CD4-positive, alpha-beta memory T cell (primary cell): ENCODE data around the gene IL17RE. TPM values are rescaled to one million over a fixed set of nuclear protein-coding genes. Genes with fewer than 3 reads are reported as not detected.

Experiments
- CTCF ChIA-PET: fragments of 350-600 bp; sonication (Branson Sonifier 250); formaldehyde crosslinking; loops from one replicate; lab custom pipeline; 2021; ENCODE audit warnings: inconsistent platforms; ENCODE audit not compliant: partially characterized antibody; lab: Charles Lee
- POLR2A ChIA-PET: fragments of 350-600 bp; sonication (Branson Sonifier 250); formaldehyde crosslinking; loops from one replicate; lab custom pipeline; 2021; ENCODE audit not compliant: partially characterized antibody; lab: Charles Lee
- DNase-seq, 5 donors: peaks; one replicate each; pipeline versions ENCODE4 v3.0.0 to v3.0.0-alpha.2; 2020 to 2022; ENCODE audit warnings: mixed read lengths in 1 of 5
- H3K27ac ChIP-seq: one replicate; pipeline ENCODE4 v1.7.0; 2013; ENCODE audit warnings: low read depth, low read length
- H3K27me3 ChIP-seq: 2 replicates; pipeline ENCODE4 v1.7.0; 2013; ENCODE audit warnings: mild to moderate bottlenecking, low read length, moderate library complexity; ENCODE audit not compliant: insufficient read depth
- H3K36me3 ChIP-seq: 2 replicates; pipeline ENCODE4 v1.7.0; 2013; ENCODE audit warnings: mild to moderate bottlenecking, low read length, moderate library complexity; ENCODE audit not compliant: insufficient read depth
- H3K4me1 ChIP-seq: 2 replicates; pipeline ENCODE4 v1.7.0; 2013; ENCODE audit warnings: mild to moderate bottlenecking, low read length, moderate library complexity; ENCODE audit not compliant: insufficient read depth
- H3K4me3 ChIP-seq, 2 donors: one replicate each; pipeline ENCODE4 v1.7.0; 2013; ENCODE audit warnings: low read length in 2 of 2, mild to moderate bottlenecking in 1 of 2
- H3K9me3 ChIP-seq, 2 donors: one replicate each; pipeline ENCODE4 v1.7.0; 2013; ENCODE audit warnings: low read length in 2 of 2, control low read depth in 1 of 2; ENCODE audit not compliant: control insufficient read depth in 1 of 2
- H3K27ac Mint-ChIP-seq, 7 donors: one replicate each; pipeline ENCODE4 v1.8.0; 2020 to 2021; ENCODE audit warnings: mixed read lengths in 7 of 7, mild to moderate bottlenecking in 6 of 7, inconsistent platforms in 3 of 7, moderate library complexity in 3 of 7
- H3K27me3 Mint-ChIP-seq, 2 donors: one replicate each; pipeline ENCODE4 v1.8.0; 2020 to 2021; ENCODE audit warnings: mixed read lengths in 2 of 2
- H3K36me3 Mint-ChIP-seq, 2 donors: one replicate each; pipeline ENCODE4 v1.8.0; 2020 to 2021; ENCODE audit warnings: mixed read lengths in 2 of 2, inconsistent platforms in 1 of 2, mild to moderate bottlenecking in 1 of 2
- H3K4me1 Mint-ChIP-seq, 4 donors: one replicate each; pipeline ENCODE4 v1.8.0; 2020 to 2021; ENCODE audit warnings: mixed read lengths in 4 of 4, mild to moderate bottlenecking in 1 of 4
- H3K4me3 Mint-ChIP-seq, 8 donors: one replicate each; pipeline ENCODE4 v1.8.0; 2020 to 2021; ENCODE audit warnings: mixed read lengths in 8 of 8, mild to moderate bottlenecking in 7 of 8, moderate library complexity in 6 of 8, inconsistent platforms in 3 of 8
- H3K9me3 Mint-ChIP-seq, 8 donors: one replicate each; pipeline ENCODE4 v1.8.0; 2020 to 2021; ENCODE audit warnings: mixed read lengths in 8 of 8, mild to moderate bottlenecking in 5 of 8, inconsistent platforms in 3 of 8, moderate library complexity in 1 of 8
- intact Hi-C: fragments of 100-400 bp; cut with micrococcal nuclease; formaldehyde crosslinking; loops from one replicate; pipeline ENCODE4 v1.15.1; 2023
- polyA plus RNA-seq, 2 donors: library from polyadenylated mRNA; unstranded; fragments of 300-500 nt; fragmentation: Illumina TruSeq; gene quantifications; one replicate each; pipeline ENCODE4 v1.2.3, GENCODE V29; 2021
- total RNA-seq, 2 experiments: library from RNA; stranded (reverse); gene quantifications; one replicate each; pipeline ENCODE4 v1.2.3, GENCODE V29; 2021

The IL17RE gene
- total and polyA plus RNA-seq, 4 experiments from 2014 or later = 0.65 to 2.4 (median 1.6) TPM

GRCh38 chr3:9916734-9917680 is 14.4 kb downstream of the IL17RE start, which contains the start of gene IL17RC:
Gene IL17RC, plus strand, starts transcription at chr3:9917098. Its CDS starts 218 bp downstream, at chr3:9917316.
- Mint-ChIP-seq H3K27me3 (peaks cover 0 to 2% of the 10 kb centered on the region in 2 donors), H3K9me3 (no peaks in the 10 kb centered on the region), H3K4me1 (peaks cover 10 to 14% (median 12%) of the 10 kb centered on the region in 4 donors), H3K4me3 (peak within 1 kb of the TSS; percentile 73 to 85 (median 79)), H3K36me3 (no peaks in the 10 kb centered on the region), H3K27ac (peak within 1 kb of the TSS in 2 of 7 donors; percentile 51 to 59)
- H3K4me1 ChIP-seq = peaks cover 22% of the 10 kb centered on the region
- intact Hi-C loops = no loop called here
- peak within 1 kb of the TSS in 1 of 2 donors; percentile 55 for H3K4me3 ChIP-seq
- no peaks in the 10 kb centered on the region for H3K27me3 ChIP-seq
- H3K36me3 ChIP-seq = no peaks in the 10 kb centered on the region
- ChIA-PET POLR2A (interaction anchor here (1.3 to 6.5 kb wide), 2 partner anchors 15 kb away, joined by 6 to 53 read pairs; partner anchors contain the start of genes CRELD1 and IL17RE), CTCF (no interaction called here)
- no peak for DNase-seq
- H3K27ac ChIP-seq = no peak within 1 kb of the TSS
- H3K9me3 ChIP-seq = no peaks in the 10 kb centered on the region

- no peak for DNase-seq
- Mint-ChIP-seq H3K27ac (no peak overlapping the region), H3K4me3 (no peak overlapping the region), H3K27me3 (no peaks in the 10 kb centered on the region), H3K36me3 (no peaks in the 10 kb centered on the region), H3K4me1 (peaks cover 4 to 8% (median 5%) of the 10 kb centered on the region in 4 donors), H3K9me3 (no peaks in the 10 kb centered on the region)
- Histone ChIP-seq H3K9me3 (no peaks in the 10 kb centered on the region), H3K27ac (no peak overlapping the region), H3K4me1 (peaks cover 14% of the 10 kb centered on the region), H3K27me3 (no peaks in the 10 kb centered on the region), H3K4me3 (no peak overlapping the region), H3K36me3 (no peaks in the 10 kb centered on the region)
- POLR2A ChIA-PET = interaction anchor here (6.5 kb wide), 1 partner anchor 14 kb away, joined by 53 read pairs; the partner anchor contains the start of gene CRELD1
- intact Hi-C loops = no loop called here
- CTCF ChIA-PET = interaction anchor here (1.5 kb wide), 1 partner anchor 14 kb away, joined by 4 read pairs; no protein-coding TSS in a partner anchor
Measured at GRCh38 chr3:9917820-9918219, 15.2 kb downstream of the IL17RE start.

GRCh38 chr3:9918261-9919038 is 15.8 kb downstream of the IL17RE start:
- Mint-ChIP-seq H3K9me3 (no peaks in the 10 kb centered on the region), H3K36me3 (no peaks in the 10 kb centered on the region), H3K4me1 (peaks cover 4 to 8% (median 5%) of the 10 kb centered on the region in 4 donors), H3K4me3 (no peak overlapping the region), H3K27me3 (no peaks in the 10 kb centered on the region), H3K27ac (peak overlapping the region in 1 of 7 donors; percentile 55)
- no peaks in the 10 kb centered on the region for H3K9me3 ChIP-seq
- H3K27me3 ChIP-seq = no peaks in the 10 kb centered on the region
- intact Hi-C loops = no loop called here
- H3K4me1 ChIP-seq = peaks cover 12% of the 10 kb centered on the region
- no peak for DNase-seq
- H3K27ac ChIP-seq = no peak overlapping the region
- POLR2A ChIA-PET = no interaction called here
- CTCF ChIA-PET = interaction anchor here (1.5 kb wide), 1 partner anchor 13 kb away, joined by 4 read pairs; no protein-coding TSS in a partner anchor
- H3K36me3 ChIP-seq = no peaks in the 10 kb centered on the region
- H3K4me3 ChIP-seq = no peak overlapping the region

- Histone ChIP-seq H3K4me1 (peaks cover 13% of the 10 kb centered on the region), H3K36me3 (no peaks in the 10 kb centered on the region), H3K27me3 (no peaks in the 10 kb centered on the region), H3K4me3 (no peak overlapping the region), H3K27ac (no peak overlapping the region), H3K9me3 (no peaks in the 10 kb centered on the region)
- no peaks in the 10 kb centered on the region for H3K36me3 Mint-ChIP-seq
- H3K4me1 Mint-ChIP-seq = peaks cover 2 to 20% (median 9%) of the 10 kb centered on the region in 4 donors
- ChIA-PET POLR2A (no interaction called here), CTCF (no interaction called here)
- intact Hi-C loops = no loop called here
- H3K27ac Mint-ChIP-seq = no peak overlapping the region
- no peaks in the 10 kb centered on the region for H3K9me3 Mint-ChIP-seq
- no peak for DNase-seq
- H3K27me3 Mint-ChIP-seq = peaks cover 0 to 6% of the 10 kb centered on the region in 2 donors
- no peak overlapping the region for H3K4me3 Mint-ChIP-seq
Measured at GRCh38 chr3:9928158-9928557, 25.5 kb downstream of the IL17RE start.

GRCh38 chr3:9930804-9931418 is 28.3 kb downstream of the IL17RE start:
- H3K27ac ChIP-seq = no peak overlapping the region
- no peaks in the 10 kb centered on the region for H3K27me3 ChIP-seq
- no peaks in the 10 kb centered on the region for H3K36me3 ChIP-seq
- peak overlapping the region in 5 of 8 donors; percentile 2 to 52 (median 35) for H3K4me3 Mint-ChIP-seq
- peaks cover 32% of the 10 kb centered on the region for H3K4me1 ChIP-seq
- H3K9me3 Mint-ChIP-seq = no peaks in the 10 kb centered on the region
- ChIA-PET POLR2A (interaction anchor here (1.1 to 7.5 kb wide), 7 partner anchors 16 to 390 kb away, joined by 3 to 225 read pairs (median 31); partner anchors contain the start of genes EMC3, IL17RC, IL17RE and JAGN1), CTCF (interaction anchor here (0.9 to 4.0 kb wide), 11 partner anchors 10 to 391 kb away, joined by 3 to 48 read pairs (median 4); partner anchors contain the start of gene SEC13)
- H3K4me1 Mint-ChIP-seq = peaks cover 18 to 42% (median 33%) of the 10 kb centered on the region in 4 donors
- no peak for DNase-seq
- no peak overlapping the region for H3K4me3 ChIP-seq
- no peaks in the 10 kb centered on the region for H3K27me3 Mint-ChIP-seq
- intact Hi-C loops = loop anchor here (5.0 kb wide), 1 partner anchor 89 kb away; the partner anchor contains the start of gene RPUSD3
- no peaks in the 10 kb centered on the region for H3K9me3 ChIP-seq
- H3K36me3 Mint-ChIP-seq = peaks cover 0 to 15% of the 10 kb centered on the region in 2 donors
- peak overlapping the region; percentile 74 to 94 (median 80) for H3K27ac Mint-ChIP-seq

- peak overlapping the region; percentile 94 to 100 (median 99) for H3K27ac Mint-ChIP-seq
Measured at GRCh38 chr3:9932535-9932842, 29.8 kb downstream of the IL17RE start.

More at GRCh38 chr3:9932535-9932842, 29.8 kb downstream of the IL17RE start:
- Histone ChIP-seq H3K4me1 (peaks cover 34% of the 10 kb centered on the region), H3K27ac (peak overlapping the region; percentile 89), H3K36me3 (no peaks in the 10 kb centered on the region), H3K9me3 (no peaks in the 10 kb centered on the region), H3K27me3 (no peaks in the 10 kb centered on the region), H3K4me3 (peak overlapping the region in 1 of 2 donors; percentile 87)
- Mint-ChIP-seq H3K4me1 (peaks cover 18 to 55% (median 39%) of the 10 kb centered on the region in 4 donors), H3K4me3 (peak overlapping the region; percentile 95 to 98 (median 97)), H3K27me3 (no peaks in the 10 kb centered on the region), H3K36me3 (peaks cover 3 to 22% of the 10 kb centered on the region in 2 donors), H3K9me3 (no peaks in the 10 kb centered on the region)
- intact Hi-C loops = loop anchor here (1.0 to 5.0 kb wide), 6 partner anchors 18 to 806 kb away; partner anchors contain the start of genes BRK1, BRPF1 and RPUSD3
- CTCF ChIA-PET = interaction anchor here (0.5 to 4.0 kb wide), 43 partner anchors 9 to 808 kb away, joined by 3 to 48 read pairs (median 4); partner anchors contain the start of genes EMC3, JAGN1, PRRT3 and SEC13
- DNase-seq = no peak
- POLR2A ChIA-PET = interaction anchor here (0.6 to 7.5 kb wide), 45 partner anchors 10 to 536 kb away, joined by 3 to 225 read pairs (median 6); partner anchors contain the start of genes ARPC4, BRPF1, CAMK1 and EMC3
